Testis (tissue), 3 donors: ENCODE measurements around the gene MRPL38. TPM values are rescaled to one million over a fixed set of nuclear protein-coding genes. Genes with fewer than 3 reads are reported as not detected.

ENCODE experiments used
- DNase-seq: peaks from one replicate; pipeline ENCODE4 v3.0.0-alpha.2; 2019
- H3K27ac ChIP-seq, 2 donors: fragments of 200-600 bp; sonication (generic); one replicate each; pipeline ENCODE4 v1.5.1; 2019
- H3K27me3 ChIP-seq: fragments of 200-600 bp; sonication (generic); one replicate; pipeline ENCODE4 v1.5.1; 2019
- H3K36me3 ChIP-seq: fragments of 200-600 bp; sonication (generic); one replicate; pipeline ENCODE4 v1.5.1; 2017; ENCODE audit warnings: low read depth; ENCODE audit errors: missing control alignments
- H3K4me1 ChIP-seq: fragments of 200-600 bp; sonication (generic); one replicate; pipeline ENCODE4 v1.5.1; 2019
- H3K4me3 ChIP-seq, 2 donors: fragments of 200-600 bp; sonication (generic); one replicate each; pipeline ENCODE4 v1.5.1; 2017 to 2019
- H3K9me3 ChIP-seq: fragments of 200-600 bp; sonication (generic); one replicate; pipeline ENCODE4 v1.5.1; 2017
- POLR2A ChIP-seq: fragments of 450-650 bp; IDR thresholded peaks from one replicate; pipeline ENCODE4 v1.6.1; 2017; ENCODE audit warnings: antibody characterized with exemption, mild to moderate bottlenecking, moderate library complexity
- WGBS, 2 donors: methylation state at CpG; one replicate each; pipeline ENCODE4 v1.1.5; 2018; 5-methylcytosine and 5-hydroxymethylcytosine counted together
- intact Hi-C: fragments of 100-400 bp; cut with DNase I; formaldehyde crosslinking; loops from one replicate; pipeline ENCODE4 v1.15.1; 2023; ENCODE audit warnings: low total_unique reads
- polyA plus RNA-seq: library from polyadenylated mRNA; stranded (reverse); fragments of 350-450 nt; fragmentation: Illumina TruSeq; extraction: RNeasy Lipid Tissue Mini Kit (QIAGEN cat#74804); gene quantifications from one replicate; pipeline ENCODE4 v1.2.3, GENCODE V29; 2014; ENCODE audit warnings: low read depth, low replicate concordance; ENCODE audit not compliant: insufficient read depth
- total RNA-seq, 2 donors: library from RNA; depleted of rRNA; stranded (reverse); fragments of >200 nt; gene quantifications; one replicate each; pipeline ENCODE4 v1.2.3, GENCODE V29; 2016
- TF ChIP-seq, protein P1 (sequence below), 3 experiments: fragments of 450-650 bp in 2 of 3; fragments of 200-600 bp in 1 of 3; sonication (generic) in 1 of 3; IDR thresholded peaks; one replicate each; pipeline ENCODE4 v1.5.1; 2016 to 2019; ENCODE audit warnings: antibody characterized with exemption in 3 of 3, mild to moderate bottlenecking in 2 of 3, moderate library complexity in 1 of 3

The MRPL38 gene
- total and polyA plus RNA-seq, 3 donors from 2014 or later, result 88.2 to 101 (median 88.7) TPM

DNA sequence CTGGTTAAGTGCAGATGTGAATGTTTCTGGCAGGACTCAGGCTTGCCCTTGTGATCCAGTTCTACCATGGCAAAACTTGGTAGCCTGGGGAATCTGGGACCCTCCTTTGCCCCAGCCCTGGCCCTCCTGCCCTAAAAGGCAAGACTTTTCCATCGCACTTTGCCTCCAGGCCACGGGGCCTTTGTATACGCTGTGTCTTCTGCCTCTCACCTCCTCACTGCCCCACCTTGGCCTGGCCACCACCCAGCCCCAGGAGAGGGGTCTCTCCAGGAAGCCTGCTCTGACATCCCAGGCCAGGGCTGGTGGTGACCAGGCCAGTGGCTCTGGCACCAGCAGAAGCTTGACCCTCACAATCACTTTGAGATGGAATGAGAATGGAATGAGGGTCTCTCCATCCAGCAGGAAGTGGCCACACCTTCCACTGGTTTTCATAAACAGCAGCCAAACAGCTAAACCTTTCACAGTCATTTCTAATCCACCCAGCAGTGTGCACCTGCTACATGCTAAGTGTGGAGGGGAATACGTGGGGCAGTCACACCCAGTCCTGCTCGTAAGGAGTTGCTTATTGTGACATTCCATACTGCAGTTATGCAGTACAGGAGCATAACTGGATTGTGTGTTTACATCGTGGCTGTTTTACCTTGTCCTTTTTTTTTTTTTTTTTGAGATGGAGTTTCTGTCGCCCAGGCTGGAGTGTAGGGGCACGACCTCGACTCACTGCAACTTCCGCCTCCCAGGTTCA lies 1.6 kb upstream of the MRPL38 start:
- Histone ChIP-seq H3K27me3 (no peaks in the 10 kb centered on the region), H3K27ac (no peak overlapping the region), H3K36me3 (no peaks in the 10 kb centered on the region), H3K4me1 (peaks cover 19% of the 10 kb centered on the region), H3K9me3 (no peaks in the 10 kb centered on the region), H3K4me3 (no peak overlapping the region)
- 77 to 87% methylated on average over 10 of the region's 10 CpGs for WGBS, 2 donors
- intact Hi-C loops, result no loop called here
- DNase-seq, result no peak
- no peak for TF ChIP-seq POLR2A
- TF ChIP-seq, protein P1, sequence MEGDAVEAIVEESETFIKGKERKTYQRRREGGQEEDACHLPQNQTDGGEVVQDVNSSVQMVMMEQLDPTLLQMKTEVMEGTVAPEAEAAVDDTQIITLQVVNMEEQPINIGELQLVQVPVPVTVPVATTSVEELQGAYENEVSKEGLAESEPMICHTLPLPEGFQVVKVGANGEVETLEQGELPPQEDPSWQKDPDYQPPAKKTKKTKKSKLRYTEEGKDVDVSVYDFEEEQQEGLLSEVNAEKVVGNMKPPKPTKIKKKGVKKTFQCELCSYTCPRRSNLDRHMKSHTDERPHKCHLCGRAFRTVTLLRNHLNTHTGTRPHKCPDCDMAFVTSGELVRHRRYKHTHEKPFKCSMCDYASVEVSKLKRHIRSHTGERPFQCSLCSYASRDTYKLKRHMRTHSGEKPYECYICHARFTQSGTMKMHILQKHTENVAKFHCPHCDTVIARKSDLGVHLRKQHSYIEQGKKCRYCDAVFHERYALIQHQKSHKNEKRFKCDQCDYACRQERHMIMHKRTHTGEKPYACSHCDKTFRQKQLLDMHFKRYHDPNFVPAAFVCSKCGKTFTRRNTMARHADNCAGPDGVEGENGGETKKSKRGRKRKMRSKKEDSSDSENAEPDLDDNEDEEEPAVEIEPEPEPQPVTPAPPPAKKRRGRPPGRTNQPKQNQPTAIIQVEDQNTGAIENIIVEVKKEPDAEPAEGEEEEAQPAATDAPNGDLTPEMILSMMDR (IDR thresholded peaks at IDR 0.05), result no peak

DNA sequence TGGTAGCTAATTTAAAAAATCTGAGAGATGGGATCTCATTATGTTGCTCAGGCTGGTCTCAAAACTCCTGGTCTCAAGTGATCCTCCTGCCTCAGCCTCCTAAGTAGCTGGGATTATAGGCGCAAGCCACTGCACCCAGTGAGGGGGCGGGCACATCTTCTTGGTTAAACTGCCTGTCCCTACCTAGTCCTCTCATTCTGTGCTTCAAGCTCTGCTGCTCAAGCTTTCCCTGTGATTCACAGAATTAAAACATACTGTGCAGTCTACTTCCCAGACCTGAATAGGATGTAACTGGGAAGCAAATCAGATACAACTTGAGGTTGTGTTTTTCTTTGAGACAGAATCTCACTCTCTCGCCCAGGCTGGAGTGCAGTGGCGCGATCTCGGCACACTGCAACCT lies 2.3 kb downstream of the MRPL38 start:
- no peak overlapping the region for H3K4me3 ChIP-seq
- no peak overlapping the region for H3K27ac ChIP-seq
- H3K27me3 ChIP-seq, result no peaks in the 10 kb centered on the region
- intact Hi-C loops, result no loop called here
- no peaks in the 10 kb centered on the region for H3K9me3 ChIP-seq
- TF ChIP-seq POLR2A, result no peak
- TF ChIP-seq, protein P1 (IDR thresholded peaks at IDR 0.05), result no peak
- 92 to 95% methylated on average over 4 to 6 of the region's 6 CpGs for WGBS, 2 donors
- no peak for DNase-seq
- no peaks in the 10 kb centered on the region for H3K36me3 ChIP-seq
- no peaks in the 10 kb centered on the region for H3K4me1 ChIP-seq

- intact Hi-C loops, result no loop called here
- DNase-seq, result no peak
- Histone ChIP-seq H3K4me1 (peaks cover 3% of the 10 kb centered on the region), H3K27ac (no peak overlapping the region), H3K27me3 (no peaks in the 10 kb centered on the region), H3K4me3 (no peak overlapping the region), H3K9me3 (no peaks in the 10 kb centered on the region), H3K36me3 (no peaks in the 10 kb centered on the region)
- 87 to 92% methylated on average over 14 to 18 of the region's 18 CpGs for WGBS, 2 donors
- TF ChIP-seq POLR2A, result no peak
- TF ChIP-seq, protein P1 (IDR thresholded peaks at IDR 0.05), result no peak
These were observed 3.0 kb downstream of the MRPL38 start for GRCh38 chr17:75901727-75902126.

DNA sequence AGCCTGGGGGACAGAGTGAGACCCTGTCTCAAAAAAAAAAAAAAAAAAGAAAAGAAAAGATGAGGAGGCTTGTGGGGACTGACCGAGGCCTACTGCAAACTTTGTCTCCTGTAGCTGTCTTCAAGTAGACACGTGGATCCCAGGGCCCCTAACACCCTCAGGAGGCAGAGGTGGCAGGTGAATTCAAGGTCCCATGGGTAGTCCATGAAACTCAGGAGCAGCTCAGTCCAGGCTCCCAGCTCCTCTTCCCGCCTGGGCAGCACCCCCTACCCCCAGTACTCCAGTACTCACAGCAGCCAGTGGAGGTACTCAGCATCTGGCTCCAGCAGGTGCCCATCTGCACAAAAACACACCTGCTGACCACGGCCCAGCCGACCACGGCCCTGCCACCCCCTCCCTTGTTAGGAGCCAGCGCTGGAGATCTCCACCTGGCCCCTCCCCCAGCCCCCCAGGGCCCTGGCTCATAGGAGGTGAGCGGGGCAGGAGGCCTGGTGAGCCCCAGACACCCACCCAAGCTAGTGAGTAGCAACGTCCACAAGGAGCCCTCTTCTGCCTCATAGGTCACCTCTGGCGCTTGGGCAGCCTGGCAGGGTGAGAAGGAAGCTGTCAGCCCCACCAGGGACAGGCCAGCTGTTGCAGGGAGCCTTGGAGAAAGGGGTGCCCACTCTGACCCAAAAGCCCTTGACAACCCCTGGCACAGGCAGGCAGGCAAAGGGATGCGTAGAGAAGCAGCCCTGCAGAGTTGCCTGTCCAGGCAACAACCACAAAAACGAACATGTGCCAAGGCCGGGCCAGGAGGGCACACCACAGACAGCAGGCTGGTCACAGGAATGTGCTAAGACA lies 3.8 kb downstream of the MRPL38 start:
- TF ChIP-seq, protein P1 (IDR thresholded peaks at IDR 0.05), result no peak
- TF ChIP-seq POLR2A, result no peak
- H3K9me3 ChIP-seq, result no peaks in the 10 kb centered on the region
- peaks cover 4% of the 10 kb centered on the region for H3K4me1 ChIP-seq
- no peak overlapping the region for H3K27ac ChIP-seq
- 88 to 90% methylated on average over 12 to 13 of the region's 13 CpGs for WGBS, 2 donors
- no peaks in the 10 kb centered on the region for H3K27me3 ChIP-seq
- H3K36me3 ChIP-seq, result no peaks in the 10 kb centered on the region
- intact Hi-C loops, result no loop called here
- DNase-seq, result no peak
- H3K4me3 ChIP-seq, result no peak overlapping the region
